OCI-LY1 (cell line): ENCODE measurements around the gene TMEM92.

Experiments used
- H2AFZ ChIP-seq: fragments of 200-600 bp; sonication (generic), shearing (Covaris generic); 2 replicates; pipeline ENCODE4 v1.6.0; 2014; ENCODE audit warnings: antibody characterized with exemption, mild to moderate bottlenecking, low read length
- H3F3A ChIP-seq: fragments of 200-600 bp; sonication (generic), shearing (Covaris generic); 2 replicates; pipeline ENCODE4 v1.6.0; 2014; ENCODE audit warnings: mild to moderate bottlenecking, antibody characterized with exemption, low read length, moderate library complexity; ENCODE audit not compliant: insufficient read depth
- H3K27ac ChIP-seq: fragments of 200-600 bp; sonication (generic); 2 replicates; pipeline ENCODE4 v1.5.1; 2014; ENCODE audit warnings: low read length, mixed run types, mild to moderate bottlenecking, low read depth; ENCODE audit not compliant: poor library complexity, severe bottlenecking
- H3K27me3 ChIP-seq: fragments of 200-600 bp; sonication (generic); 2 replicates; pipeline ENCODE4 v1.6.0; 2014; ENCODE audit warnings: antibody characterized with exemption, mild to moderate bottlenecking, low read length, moderate library complexity; ENCODE audit not compliant: insufficient read depth
- H3K36me3 ChIP-seq: fragments of 200-600 bp; sonication (generic); 2 replicates; pipeline ENCODE4 v1.6.1; 2014; ENCODE audit warnings: mild to moderate bottlenecking, antibody characterized with exemption, low read length, moderate library complexity, mixed read lengths; ENCODE audit not compliant: insufficient read depth
- H3K4me1 ChIP-seq: fragments of 200-600 bp; sonication (generic); 2 replicates; pipeline ENCODE4 v1.5.1; 2014; ENCODE audit warnings: mild to moderate bottlenecking, low read length, moderate library complexity; ENCODE audit not compliant: insufficient read depth, severe bottlenecking
- H3K4me2 ChIP-seq: fragments of 200-600 bp; sonication (generic), shearing (Covaris generic); 2 replicates; pipeline ENCODE4 v1.6.1; 2014; ENCODE audit warnings: low read length
- H3K4me3 ChIP-seq: fragments of 200-600 bp; sonication (generic); 2 replicates; pipeline ENCODE4 v1.5.1; 2014; ENCODE audit warnings: low read length, low read depth, mild to moderate bottlenecking, mixed read lengths; ENCODE audit not compliant: poor library complexity, severe bottlenecking
- H3K79me2 ChIP-seq: fragments of 200-600 bp; shearing (Covaris generic); 2 replicates; pipeline ENCODE4 v1.6.1; 2016; ENCODE audit warnings: mixed run types, low read length, mixed read lengths; ENCODE audit not compliant: insufficient read depth
- H3K9ac ChIP-seq: fragments of 200-600 bp; sonication (generic), shearing (Covaris generic); 2 replicates; pipeline ENCODE4 v1.6.1; 2014; ENCODE audit warnings: mild to moderate bottlenecking, low read length, mixed read lengths
- H3K9me2 ChIP-seq: fragments of 200-600 bp; sonication (generic), shearing (Covaris generic); 2 replicates; pipeline ENCODE4 v1.6.1; 2014; ENCODE audit warnings: low read depth, mild to moderate bottlenecking, low read length, mixed read lengths
- H3K9me3 ChIP-seq: fragments of 200-600 bp; shearing (Covaris generic); 2 replicates; pipeline ENCODE4 v1.6.1; 2014; ENCODE audit warnings: low read length, mixed read lengths
- H4K20me1 ChIP-seq: fragments of 200-600 bp; sonication (generic), shearing (Covaris generic); 2 replicates; pipeline ENCODE4 v1.6.0; 2016; ENCODE audit warnings: mild to moderate bottlenecking, low read length; ENCODE audit not compliant: insufficient read depth
- CTCF ChIP-seq: fragments of 200-600 bp; sonication (generic), shearing (Covaris generic); IDR thresholded peaks from 2 replicates; pipeline ENCODE4 v1.5.1; 2017; ENCODE audit warnings: mild to moderate bottlenecking, antibody characterized with exemption, low read length, moderate library complexity, mixed read lengths
- EZH2 ChIP-seq: fragments of 200-600 bp; sonication (generic), shearing (Covaris generic); IDR thresholded peaks from 2 replicates; pipeline ENCODE4 v1.8.0; 2017; ENCODE audit warnings: borderline replicate concordance, mixed run types, mild to moderate bottlenecking, antibody characterized with exemption, low read length, moderate library complexity, mixed read lengths

Gene TMEM92

GRCh38 chr17:50265690-50266315 is 8.5 kb upstream of the TMEM92 start:
- no peaks in the 10 kb centered on the region for H3K79me2 ChIP-seq
- no peak overlapping the region for H3K4me2 ChIP-seq
- H3F3A ChIP-seq, result no peaks in the 10 kb centered on the region
- no peak overlapping the region for H2AFZ ChIP-seq
- no peak overlapping the region for H3K27ac ChIP-seq
- 0 out of 2 replicates have a peak, but pooled peaks cover 5% of the 10 kb centered on the region for H3K27me3 ChIP-seq
- TF ChIP-seq EZH2 (no peak), CTCF (no peak)
- no peak overlapping the region for H3K9ac ChIP-seq
- no peaks in the 10 kb centered on the region for H4K20me1 ChIP-seq
- H3K36me3 ChIP-seq, result no peaks in the 10 kb centered on the region
- no peaks in the 10 kb centered on the region for H3K9me2 ChIP-seq
- H3K4me3 ChIP-seq, result no peak overlapping the region
- H3K4me1 ChIP-seq, result no peaks in the 10 kb centered on the region
- no peaks in the 10 kb centered on the region for H3K9me3 ChIP-seq

- Histone ChIP-seq H3K9me3 (no peaks in the 10 kb centered on the region), H3K9me2 (no peaks in the 10 kb centered on the region), H4K20me1 (no peaks in the 10 kb centered on the region), H3K4me2 (no peak overlapping the region), H3K4me3 (no peak overlapping the region), H3F3A (no peaks in the 10 kb centered on the region), H3K79me2 (no peaks in the 10 kb centered on the region), H3K36me3 (no peaks in the 10 kb centered on the region), H3K27me3 (0 out of 2 replicates have a peak, but pooled peaks cover 5% of the 10 kb centered on the region), H3K4me1 (no peaks in the 10 kb centered on the region), H2AFZ (no peak overlapping the region), H3K9ac (no peak overlapping the region), H3K27ac (no peak overlapping the region)
- no peak for TF ChIP-seq CTCF
- TF ChIP-seq EZH2, result no peak
Measured at GRCh38 chr17:50266384-50267073, 7.7 kb upstream of the TMEM92 start.

GRCh38 chr17:50267074-50267841 is 7.0 kb upstream of the TMEM92 start:
- Histone ChIP-seq H3K4me2 (no peak overlapping the region), H3F3A (no peaks in the 10 kb centered on the region), H3K9me3 (no peaks in the 10 kb centered on the region), H3K27me3 (0 out of 2 replicates have a peak, but pooled peaks cover 5% of the 10 kb centered on the region), H2AFZ (no peak overlapping the region), H3K4me3 (no peak overlapping the region), H3K79me2 (no peaks in the 10 kb centered on the region), H3K9ac (no peak overlapping the region), H3K4me1 (no peaks in the 10 kb centered on the region), H3K36me3 (no peaks in the 10 kb centered on the region), H3K9me2 (no peaks in the 10 kb centered on the region), H3K27ac (no peak overlapping the region), H4K20me1 (no peaks in the 10 kb centered on the region)
- TF ChIP-seq CTCF (no peak), EZH2 (no peak)
